AG08395 (cell line): ENCODE measurements around the gene L3MBTL2.
"Not testable (repeated sequence)": the region's sequence is repeated elsewhere in the genome, so short reads cannot be mapped to it uniquely, and the experiment has no call there.

ENCODE experiments used
- DNase-seq: peaks from one replicate; pipeline ENCODE4 v3.0.0; 2012; ENCODE audit warnings: mixed read lengths, low spot score

The L3MBTL2 gene

GRCh38 chr22:41241133-41241676 is 36.1 kb downstream of the L3MBTL2 start:
- DNase-seq, result no peak

GRCh38 chr22:41242396-41243117 is 37.4 kb downstream of the L3MBTL2 start:
- no peak for DNase-seq

DNA sequence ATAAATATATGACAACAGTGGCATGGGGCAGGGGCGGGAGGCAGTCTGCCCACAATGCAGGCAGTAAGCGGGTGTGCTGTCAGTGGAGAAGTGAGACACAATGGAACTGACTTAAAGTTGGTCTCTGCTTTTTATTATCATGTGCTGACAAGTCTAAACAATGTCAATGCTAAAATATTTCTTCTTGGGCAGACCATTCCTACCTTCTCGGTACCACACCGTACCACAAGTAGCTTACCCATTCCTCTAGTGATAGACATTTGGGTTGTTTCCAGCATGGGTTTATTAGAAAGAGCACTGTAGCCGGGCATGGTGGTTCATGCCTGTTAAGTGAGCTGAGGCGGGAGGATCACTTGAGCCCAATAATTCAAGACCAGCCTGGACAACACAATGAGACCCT is 38.2 kb downstream of the L3MBTL2 start:
- DNase-seq, result no peak

DNA sequence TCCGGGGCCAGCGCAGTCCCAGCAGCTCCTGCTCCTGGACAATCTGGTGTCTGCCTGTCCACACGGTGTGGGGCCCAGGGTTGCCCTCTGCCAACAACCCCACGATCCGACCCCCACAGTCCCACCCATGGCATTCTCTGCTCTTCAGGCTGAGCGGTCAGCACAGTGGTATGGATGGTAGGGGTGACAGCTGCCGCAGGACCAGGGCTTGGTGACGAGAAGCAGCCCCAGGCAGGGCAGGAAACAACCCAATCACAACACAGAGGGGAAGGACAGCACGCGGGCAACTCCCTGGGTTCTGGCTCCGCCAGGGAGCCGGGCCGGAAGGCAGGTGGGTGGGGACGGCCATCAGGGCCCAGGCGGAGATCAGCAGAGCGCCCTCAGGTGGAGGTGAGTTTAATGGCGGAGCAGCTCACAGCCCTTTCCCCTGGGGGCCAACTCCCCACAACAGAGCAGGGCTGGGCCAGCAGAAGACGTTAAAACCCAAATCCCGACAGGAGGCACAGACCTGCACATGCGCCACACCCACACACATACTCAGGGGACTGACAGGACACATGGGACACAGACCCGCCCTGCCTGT is 40.9 kb downstream of the L3MBTL2 start:
- no peak for DNase-seq

- no peak for DNase-seq
Measured at GRCh38 chr22:41247703-41248102, 42.6 kb downstream of the L3MBTL2 start.

DNA sequence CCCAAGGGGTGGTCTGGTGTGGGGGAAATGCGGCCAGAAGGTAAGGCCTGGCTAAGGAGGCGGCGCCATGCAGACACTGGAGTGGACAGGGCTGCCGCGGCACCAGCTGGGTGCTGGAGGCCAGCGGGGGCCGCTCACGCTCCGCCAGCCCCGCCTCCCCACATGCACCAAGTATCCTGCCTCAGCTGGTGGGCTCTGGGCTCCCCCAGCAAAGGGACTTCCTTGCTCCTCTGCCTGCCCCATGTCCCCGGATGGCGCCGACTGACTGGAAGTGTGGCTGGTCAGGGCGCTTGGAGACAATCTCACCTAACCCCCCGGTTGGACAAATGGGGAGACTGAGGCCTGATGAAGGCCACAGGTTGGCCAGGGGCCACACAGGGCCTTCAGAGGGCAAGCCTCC is 43.2 kb downstream of the L3MBTL2 start:
- DNase-seq, result no peak

- no peak for DNase-seq
Measured at GRCh38 chr22:41248758-41249157, 43.6 kb downstream of the L3MBTL2 start.

DNA sequence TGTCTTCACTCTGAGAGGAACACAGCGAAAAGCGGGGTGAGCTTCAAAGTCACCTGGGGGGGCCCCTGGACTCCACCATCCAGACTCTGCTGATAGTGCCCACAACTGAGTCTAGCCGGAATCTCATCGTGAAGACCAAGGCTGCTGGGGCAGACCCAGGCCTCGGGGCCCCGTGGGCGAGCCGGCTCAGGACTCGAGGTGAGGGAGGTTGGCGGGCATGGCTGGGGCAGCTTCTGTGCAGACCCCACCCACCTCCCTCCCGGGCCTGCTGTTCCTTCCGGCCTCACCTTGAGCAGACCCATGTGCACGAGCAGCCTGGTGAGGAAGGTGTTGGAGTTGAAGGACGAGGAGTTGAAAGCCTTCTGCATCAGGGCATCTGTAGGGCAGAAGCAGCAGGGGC is 44.3 kb downstream of the L3MBTL2 start:
- no peak for DNase-seq

GRCh38 chr22:41250127-41250526 is 45.0 kb downstream of the L3MBTL2 start:
- DNase-seq, result no peak

DNA sequence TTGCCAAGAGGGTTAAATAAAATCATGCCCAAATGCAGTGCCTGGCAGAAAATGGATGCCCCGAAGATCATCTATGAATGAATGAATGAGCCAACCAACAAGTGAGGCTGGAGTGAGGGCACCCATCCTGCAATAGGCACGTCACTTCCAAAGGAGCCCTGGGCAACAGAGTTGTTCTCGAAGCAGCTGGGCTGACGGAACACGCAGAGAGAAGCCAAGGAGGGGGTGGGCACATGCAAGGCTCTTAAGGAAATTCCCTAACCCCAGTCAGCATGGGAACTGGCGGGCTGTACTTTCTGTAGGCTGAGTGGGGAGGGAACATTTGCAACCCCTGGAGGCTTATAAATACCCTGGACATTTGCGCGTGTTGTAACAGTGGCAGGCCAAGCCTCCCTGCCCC is 47.3 kb downstream of the L3MBTL2 start:
- no peak for DNase-seq

DNA sequence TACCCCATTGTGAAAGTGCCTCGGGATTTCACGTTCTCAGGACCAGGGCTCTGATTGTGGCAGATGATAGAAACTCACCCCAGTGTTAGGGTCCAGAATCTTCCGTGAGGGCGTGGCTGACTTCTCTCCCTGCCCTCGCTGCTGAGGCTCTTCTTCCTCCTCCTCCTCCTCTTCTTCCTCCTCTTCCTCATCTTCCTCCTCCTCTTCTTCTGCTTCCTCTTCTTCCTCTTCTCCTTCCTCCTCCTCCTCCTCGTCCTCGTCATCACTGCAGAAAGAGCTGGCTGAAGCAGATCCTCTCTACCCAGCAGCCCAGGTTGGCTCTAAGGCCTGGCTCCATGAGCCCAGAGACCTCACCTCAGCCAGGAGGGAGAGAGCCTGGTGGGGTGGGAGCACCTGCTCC is 49.1 kb downstream of the L3MBTL2 start:
- no peak for DNase-seq

GRCh38 chr22:41256254-41257253 is 51.4 kb downstream of the L3MBTL2 start:
- peak; percentile 40 for DNase-seq

- DNase-seq, result no peak
Measured at GRCh38 chr22:41257696-41258095, 52.6 kb downstream of the L3MBTL2 start.

DNA sequence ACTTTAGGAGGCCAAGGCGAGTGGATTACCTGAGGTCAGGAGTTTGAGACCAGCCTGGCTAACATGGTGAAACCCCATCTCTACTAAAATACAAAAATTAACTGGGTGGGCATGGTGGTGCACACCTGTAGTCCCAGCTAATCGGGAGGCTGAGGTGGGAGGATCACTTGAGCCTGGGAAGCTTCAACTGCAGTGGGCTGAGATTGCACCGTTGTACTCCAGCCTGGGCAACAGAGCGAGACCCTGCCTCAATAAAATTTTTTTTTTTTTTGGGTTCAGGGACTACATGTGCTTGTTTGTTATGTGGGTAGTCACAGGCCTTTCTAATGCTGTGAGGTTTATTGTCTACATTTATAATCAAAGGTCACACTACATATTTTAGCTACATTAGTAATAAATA is 54.6 kb downstream of the L3MBTL2 start:
- not testable (repeated sequence) for DNase-seq

DNA sequence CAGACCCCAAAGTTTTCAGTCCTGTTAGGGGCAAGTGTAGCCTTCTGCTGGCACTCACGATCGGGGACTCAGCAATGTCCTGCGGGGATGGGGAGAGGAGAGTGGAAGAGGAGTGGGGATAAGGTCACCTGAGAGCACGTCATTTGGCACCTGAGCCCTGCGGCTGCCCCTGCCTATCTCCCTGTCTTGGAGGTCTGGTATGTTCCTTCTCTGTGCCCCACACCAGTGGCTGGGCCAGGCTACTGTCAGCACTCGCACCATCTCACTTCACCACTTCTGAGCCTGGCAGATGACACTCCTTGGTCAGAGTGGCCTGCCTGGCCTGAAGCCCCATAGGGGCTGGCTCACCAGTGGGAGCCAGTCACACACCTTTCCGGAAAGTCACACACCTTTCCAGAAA is 55.8 kb downstream of the L3MBTL2 start:
- no peak for DNase-seq

DNA sequence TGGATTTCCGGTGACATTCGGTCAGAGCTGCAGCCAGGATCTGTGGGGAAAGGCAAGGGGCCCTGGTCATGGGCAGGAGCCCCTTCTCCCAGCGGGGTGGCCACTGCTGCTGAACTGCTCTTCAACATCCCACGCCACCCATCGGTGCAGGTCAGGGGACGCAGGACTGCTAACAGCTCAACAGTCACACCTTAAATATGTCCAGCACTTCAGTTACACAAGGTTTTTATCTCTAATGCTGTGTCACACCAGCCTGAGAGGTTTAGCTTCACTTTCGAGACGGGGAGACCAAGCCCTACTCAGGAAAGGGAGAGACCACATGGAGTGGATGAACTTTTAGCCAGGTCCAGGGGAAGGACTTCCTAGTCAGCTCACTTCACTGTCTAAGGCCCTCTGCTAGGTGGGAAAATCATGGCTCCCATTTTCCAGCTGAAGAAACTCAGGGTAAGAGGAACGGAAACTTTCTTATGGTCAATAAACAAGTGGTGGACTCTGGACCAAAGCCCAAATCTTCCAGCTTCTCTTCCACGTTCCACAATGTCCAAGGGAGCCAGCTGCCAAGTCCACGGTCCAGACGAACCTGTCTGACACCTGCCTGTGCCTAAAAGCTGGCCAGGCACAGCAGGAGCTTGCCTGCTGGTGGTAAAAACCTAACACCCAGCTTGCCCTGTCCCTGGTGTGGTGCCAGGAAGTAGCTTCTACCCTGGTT is 56.6 kb downstream of the L3MBTL2 start:
- no peak for DNase-seq

- no peak for DNase-seq
Measured at GRCh38 chr22:41262250-41262765, 57.2 kb downstream of the L3MBTL2 start.

DNA sequence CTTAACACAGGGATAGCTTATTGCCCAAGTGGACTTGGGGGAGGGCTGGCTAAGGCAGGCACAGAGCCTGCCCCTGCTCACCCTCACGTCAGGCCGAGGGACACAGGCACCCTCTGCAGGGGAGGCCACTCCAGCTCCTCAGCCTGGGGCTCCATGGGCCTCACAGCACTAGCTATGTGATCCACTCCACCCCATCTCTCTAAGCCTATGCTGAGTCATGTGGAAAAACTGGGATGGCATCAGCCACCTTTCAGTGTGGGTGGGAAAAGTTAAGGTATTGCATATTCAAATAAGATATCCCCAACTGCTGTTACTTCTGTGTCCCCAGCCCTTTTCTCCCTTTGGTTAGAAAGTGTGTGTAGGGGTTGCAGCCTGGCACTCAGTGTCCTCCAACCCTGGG is 58.6 kb downstream of the L3MBTL2 start:
- no peak for DNase-seq

DNA sequence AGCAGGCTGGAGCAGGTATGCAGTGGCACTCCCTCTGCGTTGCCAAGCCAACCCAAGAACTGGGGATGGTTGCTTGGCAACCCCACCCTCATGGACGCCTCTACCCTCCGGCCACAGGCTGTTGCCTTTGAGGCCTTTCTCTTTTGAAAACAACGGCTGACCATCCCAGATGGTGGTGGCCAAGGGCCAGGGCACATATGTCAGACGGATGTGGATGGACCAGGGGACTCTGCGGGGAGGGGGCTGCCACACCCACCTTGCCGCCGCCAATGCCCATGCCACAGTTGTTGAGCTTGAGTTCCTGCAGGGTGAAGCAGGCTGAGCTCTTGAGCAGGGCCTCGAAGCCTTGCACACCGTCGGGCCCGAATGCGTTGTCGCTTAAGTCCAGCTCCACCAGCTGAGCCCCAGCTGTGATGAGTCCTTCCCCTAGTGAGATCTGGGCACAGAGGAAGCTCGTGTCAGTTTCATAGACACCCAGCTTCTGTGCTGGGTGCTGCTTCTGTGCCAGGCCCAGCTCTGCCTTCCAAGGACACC is 59.4 kb downstream of the L3MBTL2 start:
- DNase-seq, result peak; percentile 25

- no peak for DNase-seq
Measured at GRCh38 chr22:41267958-41268357, 62.8 kb downstream of the L3MBTL2 start.

- no peak for DNase-seq
Measured at GRCh38 chr22:41271787-41272186, 66.7 kb downstream of the L3MBTL2 start.
